Measurements from ENCODE around the gene KRTAP5-4. TPM values are rescaled to one million over a fixed set of nuclear protein-coding genes. Genes with fewer than 3 reads are reported as not detected.
"Not testable (repeated sequence)": the region's sequence is repeated elsewhere in the genome, so short reads cannot be mapped to it uniquely, and the experiment has no call there.

The KRTAP5-4 gene
- total RNA-seq, 2 donors from 2014 or later: not detected

GRCh38 chr11:1598406-1598805 lies 23.5 kb downstream of the KRTAP5-4 start:
- H3K9me3 Mint-ChIP-seq; ATAC-seq; DNase-seq (ENCODE audit: low spot score in 2 of 2); H3K36me3 Mint-ChIP-seq; H3K27ac Mint-ChIP-seq: not testable (repeated sequence)

- Mint-ChIP-seq H3K9me3 (no peaks in the 10 kb centered on the region), H3K27ac (no peak within 1 kb of the TSS), H3K36me3 (no peaks in the 10 kb centered on the region)
- ATAC-seq (no peak), DNase-seq (ENCODE audit: low spot score in 2 of 2) (no peak)
Measured at GRCh38 chr11:1597994-1598380, 24.0 kb downstream of the KRTAP5-4 start, which contains the start of gene KRTAP5-2. KRTAP5-2 (minus strand) TSS chr11:1598294; CDS start chr11:1598250, 44 bp downstream.

- DNase-seq (ENCODE audit: low spot score in 2 of 2) (no peak), ATAC-seq (no peak)
- Mint-ChIP-seq H3K9me3 (no peaks in the 10 kb centered on the region), H3K36me3 (no peaks in the 10 kb centered on the region), H3K27ac (no peak overlapping the region)
Measured at GRCh38 chr11:1597331-1597993, 24.5 kb downstream of the KRTAP5-4 start.

GRCh38 chr11:1596576-1597121 lies 25.3 kb downstream of the KRTAP5-4 start:
- not testable (repeated sequence) for H3K36me3 Mint-ChIP-seq; ATAC-seq; H3K27ac Mint-ChIP-seq; DNase-seq (ENCODE audit: low spot score in 2 of 2); H3K9me3 Mint-ChIP-seq

GRCh38 chr11:1595994-1596575 lies 25.9 kb downstream of the KRTAP5-4 start:
- H3K36me3 Mint-ChIP-seq; H3K9me3 Mint-ChIP-seq; ATAC-seq; DNase-seq (ENCODE audit: low spot score in 2 of 2); H3K27ac Mint-ChIP-seq: not testable (repeated sequence)

- Mint-ChIP-seq H3K9me3 (peaks cover 5% of the 10 kb centered on the region in 2 donors), H3K36me3 (peaks cover 7 to 13% of the 10 kb centered on the region in 2 donors), H3K27ac (no peak overlapping the region)
- DNase-seq (ENCODE audit: low spot score in 2 of 2) (no peak), ATAC-seq (no peak)
Measured at GRCh38 chr11:1592628-1593027, 29.3 kb downstream of the KRTAP5-4 start.

GRCh38 chr11:1589996-1590395 lies 31.9 kb downstream of the KRTAP5-4 start:
- DNase-seq (ENCODE audit: low spot score in 2 of 2) (no peak), ATAC-seq (no peak)
- Mint-ChIP-seq H3K9me3 (peaks cover 5% of the 10 kb centered on the region in 2 donors), H3K36me3 (peaks cover 7 to 13% of the 10 kb centered on the region in 2 donors), H3K27ac (no peak overlapping the region)

GRCh38 chr11:1589191-1589963 lies 32.6 kb downstream of the KRTAP5-4 start:
- not testable (repeated sequence) for DNase-seq (ENCODE audit: low spot score in 2 of 2); H3K9me3 Mint-ChIP-seq
- ATAC-seq: peak in 1 of 2 donors; percentile 77
- peaks cover 7 to 13% of the 10 kb centered on the region in 2 donors for H3K36me3 Mint-ChIP-seq
- H3K27ac Mint-ChIP-seq: peak overlapping the region in 1 of 2 donors; percentile 89

GRCh38 chr11:1586699-1587098 lies 35.2 kb downstream of the KRTAP5-4 start:
- H3K27ac Mint-ChIP-seq: no peak overlapping the region
- ATAC-seq: no peak
- no peak for DNase-seq (ENCODE audit: low spot score in 2 of 2)
- H3K9me3 Mint-ChIP-seq: peaks cover 5% of the 10 kb centered on the region in 2 donors
- peaks cover 7 to 13% of the 10 kb centered on the region in 2 donors for H3K36me3 Mint-ChIP-seq

GRCh38 chr11:1584661-1585370 lies 37.1 kb downstream of the KRTAP5-4 start, which contains the start of gene KRTAP5-1:
KRTAP5-1 (minus strand) TSS chr11:1585283; CDS start chr11:1585249, 34 bp downstream.
- not testable (repeated sequence) for H3K9me3 Mint-ChIP-seq; DNase-seq (ENCODE audit: low spot score in 2 of 2); H3K27ac Mint-ChIP-seq; H3K36me3 Mint-ChIP-seq; ATAC-seq

- H3K9me3 Mint-ChIP-seq; H3K27ac Mint-ChIP-seq; DNase-seq (ENCODE audit: low spot score in 2 of 2); H3K36me3 Mint-ChIP-seq; ATAC-seq: not testable (repeated sequence)
Measured at GRCh38 chr11:1582909-1583308, 39.0 kb downstream of the KRTAP5-4 start.

GRCh38 chr11:1581976-1582375 lies 40.0 kb downstream of the KRTAP5-4 start:
- DNase-seq (ENCODE audit: low spot score in 2 of 2) (no peak), ATAC-seq (no peak)
- Mint-ChIP-seq H3K9me3 (no peaks in the 10 kb centered on the region), H3K27ac (no peak overlapping the region), H3K36me3 (peaks cover 0 to 5% of the 10 kb centered on the region in 2 donors)

- peak overlapping the region in 1 of 2 donors; percentile 37 for H3K27ac Mint-ChIP-seq
- no peak for ATAC-seq
- no peaks in the 10 kb centered on the region for H3K9me3 Mint-ChIP-seq
- DNase-seq (ENCODE audit: low spot score in 2 of 2): no peak
- H3K36me3 Mint-ChIP-seq: peaks cover 0 to 5% of the 10 kb centered on the region in 2 donors
Measured at GRCh38 chr11:1576825-1577224, 45.1 kb downstream of the KRTAP5-4 start.

- ATAC-seq; H3K36me3 Mint-ChIP-seq; H3K27ac Mint-ChIP-seq; H3K9me3 Mint-ChIP-seq; DNase-seq (ENCODE audit: low spot score in 2 of 2): not testable (repeated sequence)
Measured at GRCh38 chr11:1575756-1576155, 46.2 kb downstream of the KRTAP5-4 start.

- Mint-ChIP-seq H3K36me3 (peaks cover 0 to 5% of the 10 kb centered on the region in 2 donors), H3K9me3 (no peaks in the 10 kb centered on the region), H3K27ac (no peak overlapping the region)
- no peak for DNase-seq (ENCODE audit: low spot score in 2 of 2)
- ATAC-seq: no peak
Measured at GRCh38 chr11:1574933-1575242, 47.0 kb downstream of the KRTAP5-4 start.

GRCh38 chr11:1574238-1574932 lies 47.6 kb downstream of the KRTAP5-4 start:
- peak; percentile 72 to 75 for DNase-seq (ENCODE audit: low spot score in 2 of 2)
- ATAC-seq: peak; percentile 51 to 56
- H3K36me3 Mint-ChIP-seq: peaks cover 0 to 5% of the 10 kb centered on the region in 2 donors
- H3K27ac Mint-ChIP-seq: no peak overlapping the region
- H3K9me3 Mint-ChIP-seq: no peaks in the 10 kb centered on the region

Measured in activated naive CD4-positive, alpha-beta T cell treated with anti-CD3 and anti-CD28 coated beads, Interleukin-2, amount 50 U/mL, for 72 hours (primary cell).